CD14-positive monocyte (primary cell): ENCODE results near the gene EPB41. TPM values are rescaled to one million over a fixed set of nuclear protein-coding genes. Genes with fewer than 3 reads are reported as not detected.

Experiments used
- DNase-seq, 3 donors: peaks; one replicate each; pipeline ENCODE4 v3.0.0-alpha.2; 2011 to 2022
- H2AFZ ChIP-seq: 2 replicates; pipeline ENCODE4 v1.6.0; 2012; ENCODE audit warnings: mild to moderate bottlenecking, low read depth, low read length, inconsistent platforms; ENCODE audit not compliant: insufficient read depth, poor library complexity, severe bottlenecking
- H3K27ac ChIP-seq, 2 donors: 1 replicate in 1 of 2; 2 replicates in 1 of 2; pipeline ENCODE4 v1.5.1; 2012 to 2013; ENCODE audit warnings: low read length in 2 of 2, control low read depth in 1 of 2, inconsistent platforms in 1 of 2, low read depth in 1 of 2, mild to moderate bottlenecking in 1 of 2
- H3K27me3 ChIP-seq, 2 donors: one replicate each; pipeline versions ENCODE4 v1.6.0 to v1.6.1; 2011 to 2013; ENCODE audit warnings: low read length in 2 of 2; ENCODE audit not compliant: control insufficient read depth in 2 of 2, insufficient read depth in 2 of 2
- H3K36me3 ChIP-seq, 2 donors: replicated peaks in 1 of 2; 1 replicate in 1 of 2; 2 replicates in 1 of 2; pipeline versions ENCODE4 v1.5.1 to v1.6.1; 2012 to 2013; ENCODE audit warnings: low read length in 2 of 2, control low read depth in 1 of 2, inconsistent platforms in 1 of 2, mild to moderate bottlenecking in 1 of 2; ENCODE audit not compliant: insufficient read depth in 2 of 2, control insufficient read depth in 1 of 2
- H3K4me1 ChIP-seq, 2 donors: 1 replicate in 1 of 2; 2 replicates in 1 of 2; pipeline versions ENCODE4 v1.5.1 to v1.6.1; 2012 to 2013; ENCODE audit warnings: low read length in 2 of 2, control low read depth in 1 of 2, inconsistent platforms in 1 of 2, mild to moderate bottlenecking in 1 of 2, moderate library complexity in 1 of 2; ENCODE audit not compliant: insufficient read depth in 2 of 2, control insufficient read depth in 1 of 2
- H3K4me2 ChIP-seq: replicated peaks from 2 replicates; pipeline ENCODE3; 2012; ENCODE audit warnings: low read length, moderate library complexity, mild to moderate bottlenecking; ENCODE audit not compliant: poor library complexity, severe bottlenecking; ENCODE audit errors: extremely low read depth
- H3K4me3 ChIP-seq, 3 experiments: fragments of 200-600 bp in 1 of 3; sonication (generic) in 1 of 3; replicated peaks in 1 of 3; 1 replicate in 2 of 3; 2 replicates in 1 of 3; pipeline ENCODE4 v1.5.1; 2011 to 2013; ENCODE audit warnings: low read length in 3 of 3, mild to moderate bottlenecking in 3 of 3, control low read depth in 2 of 3, low read depth in 2 of 3, inconsistent platforms in 1 of 3, moderate library complexity in 1 of 3
- H3K79me2 ChIP-seq: 2 replicates; pipeline ENCODE4 v1.6.0; 2012; ENCODE audit warnings: mild to moderate bottlenecking, control low read depth, inconsistent platforms, low read length, moderate library complexity; ENCODE audit not compliant: insufficient read depth
- H3K9ac ChIP-seq: 2 replicates; pipeline ENCODE4 v1.6.0; 2017; ENCODE audit warnings: low read length, mild to moderate bottlenecking; ENCODE audit not compliant: insufficient read depth, poor library complexity, severe bottlenecking
- H3K9me3 ChIP-seq, 2 donors: replicated peaks in 1 of 2; 1 replicate in 1 of 2; 2 replicates in 1 of 2; pipeline versions ENCODE4 v1.5.1 to v1.6.1; 2012 to 2013; ENCODE audit warnings: low read length in 2 of 2, control low read depth in 1 of 2; ENCODE audit not compliant: control insufficient read depth in 1 of 2, insufficient read depth in 1 of 2
- H4K20me1 ChIP-seq: 2 replicates; pipeline ENCODE4 v1.6.0; 2012; ENCODE audit warnings: mild to moderate bottlenecking, low read length, control low read depth, moderate library complexity; ENCODE audit not compliant: insufficient read depth
- H3K27ac Mint-ChIP-seq, 7 donors: one replicate each; pipeline ENCODE4 v1.8.0; 2020; ENCODE audit warnings: mild to moderate bottlenecking in 7 of 7, mixed read lengths in 7 of 7, moderate library complexity in 6 of 7, inconsistent platforms in 2 of 7
- H3K27me3 Mint-ChIP-seq, 3 donors: one replicate each; pipeline ENCODE4 v1.8.0; 2021 to 2022; ENCODE audit warnings: low read depth in 3 of 3, mild to moderate bottlenecking in 3 of 3, mixed read lengths in 3 of 3, moderate library complexity in 3 of 3, inconsistent platforms in 1 of 3
- H3K36me3 Mint-ChIP-seq, 2 donors: one replicate each; pipeline ENCODE4 v1.8.0; 2020; ENCODE audit warnings: mixed read lengths in 2 of 2, inconsistent platforms in 1 of 2, mild to moderate bottlenecking in 1 of 2
- H3K4me1 Mint-ChIP-seq: one replicate; pipeline ENCODE4 v1.8.0; 2020; ENCODE audit warnings: mild to moderate bottlenecking, mixed read lengths
- H3K4me3 Mint-ChIP-seq, 2 donors: one replicate each; pipeline ENCODE4 v1.8.0; 2020; ENCODE audit warnings: mild to moderate bottlenecking in 2 of 2, mixed read lengths in 2 of 2, moderate library complexity in 1 of 2
- H3K9me3 Mint-ChIP-seq, 7 donors: one replicate each; pipeline ENCODE4 v1.8.0; 2020 to 2022; ENCODE audit warnings: mixed read lengths in 7 of 7, mild to moderate bottlenecking in 6 of 7, moderate library complexity in 6 of 7, inconsistent platforms in 2 of 7
- whole genome bisulfite sequencing: methylation state at CpG from one replicate; pipeline ENCODE4 v1.1.5; 2013; ENCODE audit warnings: missing lambda C conversion rate; ENCODE audit not compliant: insufficient coverage; 5-methylcytosine and 5-hydroxymethylcytosine counted together
- intact Hi-C, 2 donors: fragments of 100-400 bp; cut with micrococcal nuclease; formaldehyde crosslinking; loops; one replicate each; pipeline versions ENCODE4 v1.15.0 to v1.15.1; 2023
- polyA plus RNA-seq, 3 donors: library from polyadenylated mRNA; depleted of rRNA in 1 of 3; unstranded in 2 of 3; stranded (reverse) in 1 of 3; fragments of 300-500 nt in 2 of 3; fragments of >200 nt in 1 of 3; fragmentation: Illumina TruSeq in 2 of 3; gene quantifications; 1 replicate in 2 of 3; 2 replicates in 1 of 3; pipeline ENCODE4 v1.2.3, GENCODE V29; 2012 to 2021
- TF ChIP-seq, protein P1 (sequence below): fragments of 200-600 bp; IDR thresholded peaks from one replicate; pipeline ENCODE4 v1.8.0; 2022; ENCODE audit warnings: antibody characterized with exemption, mild to moderate bottlenecking

EPB41 gene
- polyA plus RNA-seq, 3 donors = 11.3 to 19.4 (median 18.9) TPM

DNA sequence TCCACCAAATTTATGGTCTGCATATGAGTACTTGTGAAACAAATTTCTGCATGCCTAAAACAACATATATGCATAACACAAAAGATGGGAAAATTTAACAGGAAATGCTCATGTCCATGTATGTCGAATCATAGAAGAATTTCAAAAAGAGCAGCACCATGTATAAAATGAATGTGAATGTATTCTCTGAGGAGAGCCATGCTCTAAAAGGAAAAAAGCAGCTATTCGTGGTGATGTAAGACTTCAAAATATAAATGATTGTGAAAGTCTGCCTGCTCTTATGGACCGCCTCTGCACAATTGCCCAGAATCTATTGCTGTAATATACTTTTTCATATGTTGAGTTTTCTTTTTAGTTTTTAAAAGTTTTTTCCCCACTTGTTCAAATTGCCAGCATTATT is 66.8 kb downstream of the EPB41 start:
- H3K79me2 ChIP-seq = peaks cover 17% of the 10 kb centered on the region
- no peak overlapping the region for H3K4me3 ChIP-seq
- Mint-ChIP-seq H3K27me3 (no peaks in the 10 kb centered on the region), H3K9me3 (peaks cover 0 to 5% (median 3%) of the 10 kb centered on the region in 7 donors), H3K27ac (no peak overlapping the region), H3K4me1 (peaks cover 14% of the 10 kb centered on the region), H3K4me3 (no peak overlapping the region), H3K36me3 (peaks cover 5 to 14% of the 10 kb centered on the region in 2 donors)
- no peak overlapping the region for H2AFZ ChIP-seq
- intact Hi-C loops = loop anchor here in 1 of 2 donors (10.0 kb wide), 1 partner anchor 714 kb away; no protein-coding TSS in a partner anchor
- DNase-seq = no peak
- H3K4me2 ChIP-seq = no peak overlapping the region
- TF ChIP-seq, protein P1, sequence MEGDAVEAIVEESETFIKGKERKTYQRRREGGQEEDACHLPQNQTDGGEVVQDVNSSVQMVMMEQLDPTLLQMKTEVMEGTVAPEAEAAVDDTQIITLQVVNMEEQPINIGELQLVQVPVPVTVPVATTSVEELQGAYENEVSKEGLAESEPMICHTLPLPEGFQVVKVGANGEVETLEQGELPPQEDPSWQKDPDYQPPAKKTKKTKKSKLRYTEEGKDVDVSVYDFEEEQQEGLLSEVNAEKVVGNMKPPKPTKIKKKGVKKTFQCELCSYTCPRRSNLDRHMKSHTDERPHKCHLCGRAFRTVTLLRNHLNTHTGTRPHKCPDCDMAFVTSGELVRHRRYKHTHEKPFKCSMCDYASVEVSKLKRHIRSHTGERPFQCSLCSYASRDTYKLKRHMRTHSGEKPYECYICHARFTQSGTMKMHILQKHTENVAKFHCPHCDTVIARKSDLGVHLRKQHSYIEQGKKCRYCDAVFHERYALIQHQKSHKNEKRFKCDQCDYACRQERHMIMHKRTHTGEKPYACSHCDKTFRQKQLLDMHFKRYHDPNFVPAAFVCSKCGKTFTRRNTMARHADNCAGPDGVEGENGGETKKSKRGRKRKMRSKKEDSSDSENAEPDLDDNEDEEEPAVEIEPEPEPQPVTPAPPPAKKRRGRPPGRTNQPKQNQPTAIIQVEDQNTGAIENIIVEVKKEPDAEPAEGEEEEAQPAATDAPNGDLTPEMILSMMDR = no peak
- H3K4me1 ChIP-seq = peaks cover 5 to 9% of the 10 kb centered on the region in 2 donors
- no peak overlapping the region for H3K9ac ChIP-seq
- H4K20me1 ChIP-seq = peaks cover 21% of the 10 kb centered on the region
- peaks cover 0 to 10% of the 10 kb centered on the region in 2 donors for H3K36me3 ChIP-seq
- WGBS = 83% methylated on average over 1 of the region's 3 CpGs
- H3K27me3 ChIP-seq = no peaks in the 10 kb centered on the region
- peaks cover 0 to 8% of the 10 kb centered on the region in 2 donors for H3K9me3 ChIP-seq
- H3K27ac ChIP-seq = no peak overlapping the region

- peaks cover 5 to 16% of the 10 kb centered on the region in 2 donors for H3K36me3 Mint-ChIP-seq
- WGBS = 98% methylated on average over 6 of the region's 6 CpGs
- H3K4me3 ChIP-seq = no peak overlapping the region
- intact Hi-C loops = loop anchor here in 1 of 2 donors (10.0 kb wide), 1 partner anchor 713 kb away; no protein-coding TSS in a partner anchor
- no peaks in the 10 kb centered on the region for H3K27me3 ChIP-seq
- peaks cover 24% of the 10 kb centered on the region for H3K4me1 Mint-ChIP-seq
- peaks cover 17% of the 10 kb centered on the region for H3K79me2 ChIP-seq
- no peak overlapping the region for H3K4me3 Mint-ChIP-seq
- TF ChIP-seq, protein P1 = no peak
- H3K9me3 Mint-ChIP-seq = peaks cover 0 to 5% (median 3%) of the 10 kb centered on the region in 7 donors
- no peaks in the 10 kb centered on the region for H3K27me3 Mint-ChIP-seq
- H3K36me3 ChIP-seq = peaks cover 0 to 10% of the 10 kb centered on the region in 2 donors
- DNase-seq = no peak
- H3K4me2 ChIP-seq = no peak overlapping the region
- H4K20me1 ChIP-seq = peaks cover 21% of the 10 kb centered on the region
- H2AFZ ChIP-seq = no peak overlapping the region
- H3K4me1 ChIP-seq = peaks cover 13 to 18% of the 10 kb centered on the region in 2 donors
- H3K9me3 ChIP-seq = peaks cover 0 to 8% of the 10 kb centered on the region in 2 donors
- H3K9ac ChIP-seq = no peak overlapping the region
- H3K27ac ChIP-seq = no peak overlapping the region
- no peak overlapping the region for H3K27ac Mint-ChIP-seq
Observed at GRCh38 chr1:28982198-28982597, 67.8 kb downstream of the EPB41 start.
